ENCODE results near the gene SLC4A3. TPM values are rescaled to one million over a fixed set of nuclear protein-coding genes. Genes with fewer than 3 reads are reported as not detected.
A peak's percentile ranks its signal among the peaks of the same experiment; 100 is the strongest.

SLC4A3 gene
- total and polyA plus RNA-seq, 2 of the 8 experiments (the other 6 are each of a cell fraction or from before 2014, with no cell fraction given) = 4.8 to 7.4 TPM

GRCh38 chr2:219644801-219645480 lies 17.5 kb downstream of the SLC4A3 start:
- ChIA-PET POLR2A (ENCODE audit: partially characterized antibody) (interaction anchor here (1.1 to 2.0 kb wide), 9 partner anchors 10 to 82 kb away, joined by 3 to 12 read pairs (median 3); no protein-coding TSS in a partner anchor), CTCF (ENCODE audit: partially characterized antibody) (interaction anchor here (0.6 to 22.0 kb wide), 21 partner anchors 9 to 187 kb away, joined by 3 to 356 read pairs (median 5); partner anchors contain the start of genes CHPF and TMEM198)
- Histone ChIP-seq H3K18ac (ENCODE audit: extremely low read depth, low read length) (no peak overlapping the region), H3K4ac (replicated peaks; ENCODE audit: insufficient read length, low read depth, low read length) (peak overlapping the region; percentile 46), H2BK15ac (ENCODE audit: low read length) (no peak overlapping the region), H4K20me1 (replicated peaks in 1 of 2; ENCODE audit: control insufficient read depth in 1 of 2, insufficient read depth in 2 of 2, low read length in 2 of 2) (no peaks in the 10 kb centered on the region), H3K56ac (replicated peaks; ENCODE audit: insufficient read length, low read depth, low read length) (no peak overlapping the region), H3K4me2 (ENCODE audit: insufficient read depth in 1 of 2, low read depth in 2 of 2, low read length in 2 of 2) (no peak overlapping the region), H3K23me2 (ENCODE audit: low read depth, low read length) (no peaks in the 10 kb centered on the region), H3K4me3 (ENCODE audit: extremely low read depth in 1 of 4, insufficient read depth in 2 of 4, low read depth in 3 of 4, low read length in 4 of 4) (no peak overlapping the region), H2BK12ac (ENCODE audit: low read depth, low read length) (peak overlapping the region; percentile 55; the same call in 1 of the 2 replicates), H2BK20ac (ENCODE audit: low read length) (no peak overlapping the region), H2BK5ac (ENCODE audit: low read depth, low read length) (no peak overlapping the region), H4K5ac (ENCODE audit: insufficient read length, low read depth, low read length) (no peak overlapping the region), H4K8ac (ENCODE audit: extremely low read depth, insufficient read depth, low read length) (no peak overlapping the region), H3K23ac (ENCODE audit: insufficient read length) (no peak overlapping the region), H3K9me3 (ENCODE audit: insufficient read depth in 2 of 2, low read depth in 1 of 2, low read length in 1 of 2) (no peaks in the 10 kb centered on the region), H3K79me1 (ENCODE audit: low read depth, low read length) (no peaks in the 10 kb centered on the region), H4K91ac (replicated peaks; ENCODE audit: insufficient read length, low read length) (no peak overlapping the region), H3K27ac (ENCODE audit: low read depth, low read length) (no peak overlapping the region), H3K79me2 (ENCODE audit: control insufficient read depth in 1 of 2, insufficient read depth in 2 of 2, low read length in 2 of 2) (no peaks in the 10 kb centered on the region), H2AK5ac (ENCODE audit: low read depth, low read length) (no peak overlapping the region), H3K9ac (replicated peaks in 1 of 4; ENCODE audit: extremely low read depth in 1 of 4, low read depth in 3 of 4, low read length in 3 of 4) (no peak overlapping the region), H3K36me3 (ENCODE audit: control insufficient read depth in 2 of 4, insufficient read depth in 4 of 4, low read length in 3 of 4) (no peaks in the 10 kb centered on the region), H3K14ac (ENCODE audit: insufficient read length) (no peak overlapping the region), H2BK120ac (replicated peaks; ENCODE audit: low read depth, low read length) (no peak overlapping the region), H3K27me3 (replicated peaks in 1 of 4; ENCODE audit: control insufficient read depth in 3 of 4, extremely low read depth in 1 of 4, insufficient read depth in 3 of 4, low read length in 3 of 4) (peaks cover 0 to 6% (median 3%) of the 10 kb centered on the region in 4 experiments; a peak in 5 of 7 replicates), H3K4me1 (replicated peaks in 1 of 4; ENCODE audit: control insufficient read depth in 3 of 4, insufficient read depth in 4 of 4, low read length in 3 of 4) (peaks cover 0 to 6% (median 2%) of the 10 kb centered on the region in 4 experiments; a peak in 5 of 7 replicates), H2AFZ (ENCODE audit: low read length) (no peak overlapping the region)
- FAIRE-seq = no peak
- 93% methylated on average over 17 of the region's 17 CpGs; no CpG with 5 or more reads in 1 of the 2 experiments for WGBS, 2 experiments (ENCODE audit: extremely low coverage in 1 of 2, insufficient coverage in 1 of 2, insufficient read length in 1 of 2, insufficient replicate concordance in 2 of 2, low coverage in 1 of 2, low lambda C conversion rate in 2 of 2, missing lambda C conversion rate in 1 of 2)
- DNase-seq (ENCODE audit: low read depth in 1 of 2, low spot score in 2 of 2) = peak in 1 of 2 experiments; percentile 37
- TF ChIP-seq SIRT6 (IDR thresholded peaks at IDR 0.05; ENCODE audit: low read length) (no peak), CREB1 (IDR thresholded peaks at IDR 0.05) (no peak), CEBPB (IDR thresholded peaks at IDR 0.05; ENCODE audit: low read depth, low read length) (no peak), KDM4A (IDR thresholded peaks at IDR 0.05; ENCODE audit: low read depth, low read length, severe bottlenecking) (no peak)
